Mesothelial cell of epicardium (in vitro differentiated cells): ENCODE measurements around the gene TMEM163. TPM values are rescaled to one million over a fixed set of nuclear protein-coding genes. Genes with fewer than 3 reads are reported as not detected.

Experiments
- DNase-seq, 2 experiments: peaks; one replicate each; pipeline ENCODE4 v3.0.0; 2021; ENCODE audit warnings: low spot score in 2 of 2; ENCODE audit not compliant: unreplicated experiment in 2 of 2
- H3K27ac Mint-ChIP-seq: 2 replicates; pipeline ENCODE4 v1.8.0; 2021; ENCODE audit warnings: mixed read lengths
- H3K27me3 Mint-ChIP-seq: 2 replicates; pipeline ENCODE4 v1.8.0; 2021; ENCODE audit warnings: low read depth, mixed read lengths
- H3K36me3 Mint-ChIP-seq: 2 replicates; pipeline ENCODE4 v1.8.0; 2021; ENCODE audit warnings: mixed read lengths
- H3K4me1 Mint-ChIP-seq: 2 replicates; pipeline ENCODE4 v1.8.0; 2021; ENCODE audit warnings: mixed read lengths
- H3K4me3 Mint-ChIP-seq: 2 replicates; pipeline ENCODE4 v1.8.0; 2021; ENCODE audit warnings: mild to moderate bottlenecking, moderate library complexity, mixed read lengths
- H3K9me3 Mint-ChIP-seq: 2 replicates; pipeline ENCODE4 v1.8.0; 2021; ENCODE audit warnings: mixed read lengths
- total RNA-seq: library from RNA; stranded (reverse); gene quantifications from 3 replicates; pipeline ENCODE4 v1.2.1, GENCODE V29; 2021
- TF ChIP-seq, protein P1 (sequence below): fragments of 200-600 bp; sonication (generic); IDR thresholded peaks from one replicate; pipeline ENCODE4 v1.5.0; 2021; ENCODE audit warnings: antibody characterized with exemption; ENCODE audit not compliant: unreplicated experiment

Gene TMEM163
- total RNA-seq, 1 donor from 2014 or later = 0.47 TPM

GRCh38 chr2:134452042-134452733, 266.6 kb downstream of the TMEM163 start:
- Mint-ChIP-seq H3K36me3 (no peaks in the 10 kb centered on the region), H3K4me1 (no peaks in the 10 kb centered on the region), H3K9me3 (no peaks in the 10 kb centered on the region), H3K27ac (no peak overlapping the region), H3K27me3 (no peaks in the 10 kb centered on the region), H3K4me3 (no peak overlapping the region)
- DNase-seq = no peak
- TF ChIP-seq, protein P1, sequence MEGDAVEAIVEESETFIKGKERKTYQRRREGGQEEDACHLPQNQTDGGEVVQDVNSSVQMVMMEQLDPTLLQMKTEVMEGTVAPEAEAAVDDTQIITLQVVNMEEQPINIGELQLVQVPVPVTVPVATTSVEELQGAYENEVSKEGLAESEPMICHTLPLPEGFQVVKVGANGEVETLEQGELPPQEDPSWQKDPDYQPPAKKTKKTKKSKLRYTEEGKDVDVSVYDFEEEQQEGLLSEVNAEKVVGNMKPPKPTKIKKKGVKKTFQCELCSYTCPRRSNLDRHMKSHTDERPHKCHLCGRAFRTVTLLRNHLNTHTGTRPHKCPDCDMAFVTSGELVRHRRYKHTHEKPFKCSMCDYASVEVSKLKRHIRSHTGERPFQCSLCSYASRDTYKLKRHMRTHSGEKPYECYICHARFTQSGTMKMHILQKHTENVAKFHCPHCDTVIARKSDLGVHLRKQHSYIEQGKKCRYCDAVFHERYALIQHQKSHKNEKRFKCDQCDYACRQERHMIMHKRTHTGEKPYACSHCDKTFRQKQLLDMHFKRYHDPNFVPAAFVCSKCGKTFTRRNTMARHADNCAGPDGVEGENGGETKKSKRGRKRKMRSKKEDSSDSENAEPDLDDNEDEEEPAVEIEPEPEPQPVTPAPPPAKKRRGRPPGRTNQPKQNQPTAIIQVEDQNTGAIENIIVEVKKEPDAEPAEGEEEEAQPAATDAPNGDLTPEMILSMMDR = no peak

DNA sequence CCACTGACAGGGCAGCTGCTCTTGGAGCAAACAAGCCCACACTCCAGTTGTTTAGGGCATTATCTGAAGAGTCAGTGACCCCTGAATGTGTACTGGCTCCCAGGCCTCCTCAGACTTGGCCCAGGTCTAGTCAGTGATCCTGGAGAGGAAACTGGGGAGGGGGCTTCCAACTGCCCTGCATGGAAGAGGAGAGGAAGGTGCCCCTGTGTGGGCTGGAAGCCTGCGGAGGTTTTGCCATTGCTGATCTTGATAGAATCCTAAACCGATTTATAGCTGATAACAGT, 267.5 kb downstream of the TMEM163 start:
- no peak overlapping the region for H3K4me3 Mint-ChIP-seq
- TF ChIP-seq, protein P1 = no peak
- no peaks in the 10 kb centered on the region for H3K27me3 Mint-ChIP-seq
- peaks cover 3% of the 10 kb centered on the region for H3K4me1 Mint-ChIP-seq
- no peak for DNase-seq
- no peaks in the 10 kb centered on the region for H3K9me3 Mint-ChIP-seq
- no peak overlapping the region for H3K27ac Mint-ChIP-seq
- H3K36me3 Mint-ChIP-seq = no peaks in the 10 kb centered on the region

DNA sequence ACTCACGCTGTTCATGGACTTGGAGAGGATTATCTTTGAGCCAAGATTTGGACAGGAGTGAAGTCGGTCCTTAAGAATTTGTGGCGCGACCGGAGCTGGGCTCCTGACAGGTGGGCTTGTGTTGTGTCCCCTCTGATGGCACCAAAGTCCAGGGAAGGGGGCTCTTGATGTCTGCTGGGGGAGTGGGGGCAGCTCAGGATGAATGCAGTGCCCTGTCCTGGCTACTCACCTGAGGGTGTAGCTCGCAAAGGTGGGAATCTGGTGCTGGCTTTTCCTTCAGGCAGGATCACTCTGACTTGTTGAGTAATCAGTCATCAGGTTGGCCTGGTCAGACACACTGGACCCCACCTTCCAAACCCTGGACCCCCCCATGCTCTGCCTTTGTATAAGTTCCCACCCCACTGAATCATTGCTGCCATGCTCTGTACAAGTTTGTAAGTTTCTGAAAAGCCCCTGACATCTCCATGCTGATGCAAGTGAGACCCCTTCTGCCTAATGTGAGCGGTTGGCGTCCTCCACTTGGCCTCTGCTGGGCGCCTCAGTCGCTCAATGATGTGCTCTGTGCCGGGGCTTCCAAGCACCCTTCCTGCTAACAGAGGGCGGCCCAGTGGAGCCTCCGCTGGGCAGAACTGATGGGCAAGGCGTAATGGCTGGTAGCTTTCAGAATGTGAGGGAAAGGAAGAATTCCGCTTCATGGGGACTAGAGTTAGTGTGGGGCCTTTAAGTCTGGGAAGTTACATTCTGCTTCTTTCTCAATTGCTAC, 268.9 kb downstream of the TMEM163 start:
- no peaks in the 10 kb centered on the region for H3K27me3 Mint-ChIP-seq
- TF ChIP-seq, protein P1 = no peak
- H3K9me3 Mint-ChIP-seq = no peaks in the 10 kb centered on the region
- H3K4me1 Mint-ChIP-seq = peaks cover 3% of the 10 kb centered on the region
- no peak for DNase-seq
- no peaks in the 10 kb centered on the region for H3K36me3 Mint-ChIP-seq
- H3K4me3 Mint-ChIP-seq = no peak overlapping the region
- no peak overlapping the region for H3K27ac Mint-ChIP-seq

- DNase-seq = no peak
- Mint-ChIP-seq H3K4me3 (no peak overlapping the region), H3K4me1 (peaks cover 3% of the 10 kb centered on the region), H3K36me3 (no peaks in the 10 kb centered on the region), H3K27ac (no peak overlapping the region), H3K27me3 (no peaks in the 10 kb centered on the region), H3K9me3 (no peaks in the 10 kb centered on the region)
- TF ChIP-seq, protein P1 = no peak
Observed at GRCh38 chr2:134449157-134449556, 269.6 kb downstream of the TMEM163 start.

DNA sequence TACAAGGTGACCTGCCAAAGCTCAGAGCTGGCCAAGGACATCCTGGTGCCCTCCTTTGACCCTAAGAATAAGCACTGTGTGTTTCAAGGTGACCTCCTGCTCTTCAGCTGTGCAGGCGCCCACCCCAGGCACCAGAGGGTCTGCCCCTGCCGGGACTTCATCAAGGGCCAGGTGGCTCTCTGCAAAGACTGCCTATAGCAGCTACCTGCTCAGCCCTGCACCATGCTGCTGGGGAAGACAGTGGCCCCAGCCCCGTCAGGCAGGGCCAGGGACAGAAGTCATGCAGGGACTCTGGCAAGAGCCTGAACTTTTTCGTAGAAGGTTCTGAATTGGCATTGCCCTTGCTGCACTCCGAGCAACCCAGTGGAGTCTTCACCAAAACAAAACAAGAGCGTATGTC, 270.1 kb downstream of the TMEM163 start:
- TF ChIP-seq, protein P1 = no peak
- no peak overlapping the region for H3K27ac Mint-ChIP-seq
- peaks cover 3% of the 10 kb centered on the region for H3K4me1 Mint-ChIP-seq
- H3K4me3 Mint-ChIP-seq = no peak overlapping the region
- H3K36me3 Mint-ChIP-seq = no peaks in the 10 kb centered on the region
- H3K9me3 Mint-ChIP-seq = no peaks in the 10 kb centered on the region
- no peaks in the 10 kb centered on the region for H3K27me3 Mint-ChIP-seq
- no peak for DNase-seq
